ENCODE data around the gene FAM20A.

FAM20A gene

GRCh38 chr17:68570526-68570925 lies 30.6 kb downstream of the FAM20A start:
- FAIRE-seq = no peak
- DNase-seq (ENCODE audit: insufficient read length, low spot score) = no peak

GRCh38 chr17:68569346-68569745 lies 31.8 kb downstream of the FAM20A start:
- DNase-seq (ENCODE audit: insufficient read length, low spot score) (no peak), FAIRE-seq (no peak)

- no peak for FAIRE-seq
- no peak for DNase-seq (ENCODE audit: insufficient read length, low spot score)
Observed at GRCh38 chr17:68568581-68568980, 32.6 kb downstream of the FAM20A start.

- DNase-seq (ENCODE audit: insufficient read length, low spot score) (no peak), FAIRE-seq (no peak)
Observed at GRCh38 chr17:68567581-68567980, 33.6 kb downstream of the FAM20A start.

GRCh38 chr17:68567035-68567434 lies 34.1 kb downstream of the FAM20A start:
- DNase-seq (ENCODE audit: insufficient read length, low spot score) = no peak
- no peak for FAIRE-seq

GRCh38 chr17:68566442-68566738 lies 34.8 kb downstream of the FAM20A start:
- FAIRE-seq = no peak
- DNase-seq (ENCODE audit: insufficient read length, low spot score) = no peak

- FAIRE-seq = no peak
- no peak for DNase-seq (ENCODE audit: insufficient read length, low spot score)
Observed at GRCh38 chr17:68565661-68566441, 35.3 kb downstream of the FAM20A start.

- FAIRE-seq = no peak
- no peak for DNase-seq (ENCODE audit: insufficient read length, low spot score)
Observed at GRCh38 chr17:68564415-68565111, 36.6 kb downstream of the FAM20A start.

GRCh38 chr17:68562736-68563135 lies 38.4 kb downstream of the FAM20A start:
- DNase-seq (ENCODE audit: insufficient read length, low spot score) = no peak
- FAIRE-seq = no peak

GRCh38 chr17:68560966-68561720 lies 40.0 kb downstream of the FAM20A start:
- FAIRE-seq = no peak
- DNase-seq (ENCODE audit: insufficient read length, low spot score) = no peak

- no peak for DNase-seq (ENCODE audit: insufficient read length, low spot score)
- no peak for FAIRE-seq
Observed at GRCh38 chr17:68559316-68559715, 41.9 kb downstream of the FAM20A start.

- DNase-seq (ENCODE audit: insufficient read length, low spot score) (no peak), FAIRE-seq (no peak)
Observed at GRCh38 chr17:68556551-68556950, 44.6 kb downstream of the FAM20A start.

GRCh38 chr17:68544111-68544915 lies 56.9 kb downstream of the FAM20A start:
- FAIRE-seq (no peak), DNase-seq (ENCODE audit: insufficient read length, low spot score) (no peak)

- DNase-seq (ENCODE audit: insufficient read length, low spot score) = no peak
- FAIRE-seq = no peak
Observed at GRCh38 chr17:68542698-68543463, 58.3 kb downstream of the FAM20A start.

- FAIRE-seq = no peak
- DNase-seq (ENCODE audit: insufficient read length, low spot score) = no peak
Observed at GRCh38 chr17:68541816-68542215, 59.4 kb downstream of the FAM20A start.

- FAIRE-seq = no peak
Observed at GRCh38 chr17:68540981-68541380, 60.2 kb downstream of the FAM20A start.

GRCh38 chr17:68539548-68540467 lies 61.4 kb downstream of the FAM20A start:
- no peak for FAIRE-seq

More at GRCh38 chr17:68540981-68541380, 60.2 kb downstream of the FAM20A start:
- no peak for DNase-seq (ENCODE audit: insufficient read length, low spot score)

GRCh38 chr17:68535922-68536321 lies 65.2 kb downstream of the FAM20A start:
- no peak for DNase-seq (ENCODE audit: insufficient read length, low spot score)
- no peak for FAIRE-seq

More at GRCh38 chr17:68539548-68540467, 61.4 kb downstream of the FAM20A start:
- no peak for DNase-seq (ENCODE audit: insufficient read length, low spot score)

GRCh38 chr17:68534695-68535088 lies 66.5 kb downstream of the FAM20A start:
- FAIRE-seq (no peak), DNase-seq (ENCODE audit: insufficient read length, low spot score) (no peak)

All from HTR-8/SVneo (cell line).